Heart right ventricle (tissue), 16 donors: ENCODE data around the gene ZNF317. TPM values are rescaled to one million over a fixed set of nuclear protein-coding genes. Genes with fewer than 3 reads are reported as not detected.

Experiments
- ATAC-seq, 8 donors: fragments of 200-7000 bp; cut with Tn5 transposase; one replicate each; pipeline ENCODE4 v1.9.1; 2020; ENCODE audit warnings: mild to moderate bottlenecking in 8 of 8, moderate library complexity in 8 of 8, moderate number of reproducible peaks in 1 of 8
- DNase-seq, 2 donors: peaks; one replicate each; pipeline ENCODE4 v3.0.0-alpha.2; 2020
- H3K27ac ChIP-seq, 10 donors: fragments of 200-600 bp; sonication (generic) in 2 of 10; one replicate each; pipeline versions ENCODE4 v1.5.0 to v1.8.0; 2020 to 2022; ENCODE audit warnings: mild to moderate bottlenecking in 3 of 10
- H3K27me3 ChIP-seq, 7 donors: fragments of 200-600 bp; one replicate each; pipeline ENCODE4 v1.8.0; 2021 to 2022; ENCODE audit warnings: mild to moderate bottlenecking in 2 of 7
- H3K36me3 ChIP-seq, 9 donors: fragments of 200-600 bp; sonication (generic) in 1 of 9; one replicate each; pipeline versions ENCODE4 v1.5.0 to v1.8.0; 2020 to 2022; ENCODE audit warnings: mild to moderate bottlenecking in 2 of 9
- H3K4me1 ChIP-seq, 9 donors: fragments of 200-600 bp; sonication (generic) in 1 of 9; one replicate each; pipeline versions ENCODE4 v1.5.0 to v1.8.0; 2020 to 2022; ENCODE audit warnings: mild to moderate bottlenecking in 4 of 9
- H3K4me3 ChIP-seq, 10 donors: fragments of 200-600 bp; sonication (generic) in 2 of 10; one replicate each; pipeline versions ENCODE4 v1.5.0 to v1.8.0; 2020 to 2022; ENCODE audit warnings: mild to moderate bottlenecking in 7 of 10, moderate library complexity in 2 of 10
- H3K9me3 ChIP-seq, 11 donors: fragments of 200-600 bp in 10 of 11; sonication (generic) in 2 of 11; one replicate each; pipeline versions ENCODE4 v1.5.0 to v1.8.0; 2013 to 2022; ENCODE audit warnings: mild to moderate bottlenecking in 2 of 11, control low read depth in 1 of 11, moderate library complexity in 1 of 11
- WGBS, 2 donors: extraction: QIAGEN DNeasy Blood & Tissue Kit; methylation state at CpG; one replicate each; pipeline ENCODE4 v1.1.7; 2013; ENCODE audit warnings: inconsistent platforms in 1 of 2; 5-methylcytosine and 5-hydroxymethylcytosine counted together
- intact Hi-C, 10 donors: fragments of 100-400 bp; cut with DNase I; formaldehyde crosslinking; loops; one replicate each; pipeline versions ENCODE4 v1.11.1 to v1.14.2; 2022
- polyA plus RNA-seq, 2 donors: library from polyadenylated mRNA; stranded (reverse); fragments of 200-250 nt; gene quantifications; one replicate each; pipeline ENCODE4 v1.2.3, GENCODE V29; 2013
- total RNA-seq, 10 donors: library from RNA; stranded (reverse); fragmentation: NEBNext Ultra II Directional in 3 of 10; extraction: Animal tissue kit (Norgen Biotek cat#: 25700) in 3 of 10; gene quantifications; one replicate each; pipeline versions ENCODE4 v1.2.1 to v1.2.4, GENCODE V29; 2021 to 2023
- TF ChIP-seq, protein P1 (sequence below), 9 donors: fragments of 200-600 bp; sonication (generic) in 2 of 9; IDR thresholded peaks; one replicate each; pipeline versions ENCODE4 v1.5.0 to v1.8.0; 2021 to 2022; ENCODE audit warnings: antibody characterized with exemption in 9 of 9, mild to moderate bottlenecking in 5 of 9, moderate library complexity in 1 of 9
- donor health status: Arrhythmogenic right ventricular cardiomyopathy.
- donor health status: ischemic (EF 13 %, LVEDD 7.1; RV severe dilation, severe dysfunction).
- donor health status: healthy with polysubstance abuse.
- donor health status: DM: no; HTN: yes; CAD: no.
- donor health status: DM: no; HTN: no; CAD: no.
- donor health status: ischemic (EF 25% LVEDD 6.9; RV normal size, moderate dysfunction).
- donor health status: ischemic (EF 25% LVEDD 5.7; RV mildly dilated, moderate dysfunction).
- donor health status: healthy.
- donor health status: DM: yes; HTN: yes; CAD: no.
- donor health status: Ischemic cardiomyopathy.
- donor health status: ischemic (EF 35%, LVEDD 5.7; RV mildly dilated, moderate dysfunction).
- donor health status: nonischemic (EF 11% LVEDD 7.7; RV severe dilation, severe dysfunction).
- donor health status: DM: yes; HTN: yes; CAD: no.
- donor health status: PGD.
- donor health status: ischemic (EF 29% LVEDD 5.4; RV normal size, mild dysfunction).
- donor health status: nonischemic (EF 23%, LVEDD 6.1; RV moderate dilation, normal function).

The ZNF317 gene
- total and polyA plus RNA-seq, 12 donors: 10.5 to 28.7 (median 15.7) TPM

DNA sequence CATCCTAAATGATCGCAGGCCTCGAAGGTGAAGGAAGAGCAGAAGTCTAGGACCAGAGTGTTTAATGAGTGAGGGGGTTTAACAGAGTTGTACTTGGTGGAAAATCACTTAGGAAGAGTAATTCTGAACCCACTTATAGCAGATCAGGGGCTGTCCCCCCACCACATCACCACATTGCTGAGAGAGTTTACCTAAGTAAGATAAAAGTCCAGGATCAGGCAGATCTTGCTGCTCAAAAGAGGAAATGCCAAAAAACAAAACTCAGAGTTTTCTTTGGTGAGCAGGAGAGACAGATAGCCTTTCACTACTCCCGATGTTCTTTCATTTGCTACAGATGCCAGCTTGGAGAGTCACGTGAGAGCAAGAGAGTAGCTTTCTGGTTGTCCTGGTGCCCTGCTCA is 15.4 kb downstream of the ZNF317 start:
- TF ChIP-seq, protein P1, sequence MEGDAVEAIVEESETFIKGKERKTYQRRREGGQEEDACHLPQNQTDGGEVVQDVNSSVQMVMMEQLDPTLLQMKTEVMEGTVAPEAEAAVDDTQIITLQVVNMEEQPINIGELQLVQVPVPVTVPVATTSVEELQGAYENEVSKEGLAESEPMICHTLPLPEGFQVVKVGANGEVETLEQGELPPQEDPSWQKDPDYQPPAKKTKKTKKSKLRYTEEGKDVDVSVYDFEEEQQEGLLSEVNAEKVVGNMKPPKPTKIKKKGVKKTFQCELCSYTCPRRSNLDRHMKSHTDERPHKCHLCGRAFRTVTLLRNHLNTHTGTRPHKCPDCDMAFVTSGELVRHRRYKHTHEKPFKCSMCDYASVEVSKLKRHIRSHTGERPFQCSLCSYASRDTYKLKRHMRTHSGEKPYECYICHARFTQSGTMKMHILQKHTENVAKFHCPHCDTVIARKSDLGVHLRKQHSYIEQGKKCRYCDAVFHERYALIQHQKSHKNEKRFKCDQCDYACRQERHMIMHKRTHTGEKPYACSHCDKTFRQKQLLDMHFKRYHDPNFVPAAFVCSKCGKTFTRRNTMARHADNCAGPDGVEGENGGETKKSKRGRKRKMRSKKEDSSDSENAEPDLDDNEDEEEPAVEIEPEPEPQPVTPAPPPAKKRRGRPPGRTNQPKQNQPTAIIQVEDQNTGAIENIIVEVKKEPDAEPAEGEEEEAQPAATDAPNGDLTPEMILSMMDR (IDR thresholded peaks at IDR 0.05): no peak
- Histone ChIP-seq H3K4me3 (no peak overlapping the region), H3K36me3 (peaks cover 0 to 80% (median 55%) of the 10 kb centered on the region in 9 donors), H3K9me3 (peaks cover 0 to 52% (median 13%) of the 10 kb centered on the region in 11 donors), H3K27ac (no peak overlapping the region), H3K27me3 (no peaks in the 10 kb centered on the region), H3K4me1 (no peaks in the 10 kb centered on the region)
- 97 to 98% methylated on average over 4 of the region's 4 CpGs for WGBS, 2 donors
- no peak for DNase-seq
- intact Hi-C loops: no loop called here
- no peak for ATAC-seq

DNA sequence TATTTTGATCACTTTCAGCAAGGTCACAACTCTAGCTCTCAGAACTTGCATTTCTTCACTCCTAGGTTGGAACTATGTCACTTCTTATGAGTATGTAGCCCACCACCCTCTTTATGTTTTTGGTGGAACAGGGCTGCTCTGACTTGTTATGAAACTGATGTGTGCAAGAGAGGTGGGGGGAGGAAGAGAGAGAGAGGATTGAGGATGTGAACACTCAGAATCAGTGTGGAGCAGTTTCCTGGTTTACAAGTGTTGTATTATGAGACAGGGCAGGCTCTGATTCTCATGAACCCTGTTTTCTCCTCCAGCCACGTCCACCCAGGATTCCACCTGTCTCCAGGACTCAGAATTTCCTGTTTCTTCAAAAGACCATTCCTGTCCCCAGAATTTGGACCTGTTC is 16.1 kb downstream of the ZNF317 start:
- Histone ChIP-seq H3K27me3 (no peaks in the 10 kb centered on the region), H3K27ac (no peak overlapping the region), H3K4me3 (no peak overlapping the region), H3K4me1 (no peaks in the 10 kb centered on the region), H3K9me3 (peaks cover 0 to 59% (median 13%) of the 10 kb centered on the region in 11 donors), H3K36me3 (peaks cover 3 to 87% (median 63%) of the 10 kb centered on the region in 9 donors)
- intact Hi-C loops: no loop called here
- DNase-seq: no peak
- TF ChIP-seq, protein P1 (IDR thresholded peaks at IDR 0.05): no peak
- 87 to 89% methylated on average over 1 of the region's 1 CpG for whole genome bisulfite sequencing, 2 donors
- no peak for ATAC-seq

DNA sequence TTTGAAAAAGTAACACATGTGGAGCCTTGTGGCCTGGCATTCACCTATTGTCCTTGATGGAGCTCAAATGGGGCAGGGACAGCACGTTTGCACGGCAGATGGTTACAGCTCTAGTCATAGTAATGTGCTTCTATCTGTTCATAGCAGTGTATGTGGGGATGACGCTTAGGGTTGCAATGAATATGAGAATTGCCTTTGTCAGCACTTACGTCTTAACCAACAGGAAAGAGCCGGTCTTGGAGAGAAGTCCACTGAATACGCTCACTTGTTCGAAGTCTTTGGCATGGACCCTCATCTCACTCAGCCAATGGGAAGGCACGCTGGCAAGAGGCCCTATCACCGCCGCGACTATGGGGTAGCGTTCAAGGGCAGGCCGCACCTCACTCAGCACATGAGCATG is 19.7 kb downstream of the ZNF317 start:
- Histone ChIP-seq H3K27me3 (no peaks in the 10 kb centered on the region), H3K4me3 (no peak overlapping the region), H3K27ac (no peak overlapping the region), H3K9me3 (peaks cover 0 to 39% (median 8%) of the 10 kb centered on the region in 11 donors), H3K4me1 (no peaks in the 10 kb centered on the region), H3K36me3 (peaks cover 6 to 99% (median 80%) of the 10 kb centered on the region in 9 donors)
- 97 to 98% methylated on average over 13 of the region's 13 CpGs for WGBS, 2 donors
- DNase-seq (no peak), ATAC-seq (no peak)
- intact Hi-C loops: no loop called here
- TF ChIP-seq, protein P1 (IDR thresholded peaks at IDR 0.05): no peak

DNA sequence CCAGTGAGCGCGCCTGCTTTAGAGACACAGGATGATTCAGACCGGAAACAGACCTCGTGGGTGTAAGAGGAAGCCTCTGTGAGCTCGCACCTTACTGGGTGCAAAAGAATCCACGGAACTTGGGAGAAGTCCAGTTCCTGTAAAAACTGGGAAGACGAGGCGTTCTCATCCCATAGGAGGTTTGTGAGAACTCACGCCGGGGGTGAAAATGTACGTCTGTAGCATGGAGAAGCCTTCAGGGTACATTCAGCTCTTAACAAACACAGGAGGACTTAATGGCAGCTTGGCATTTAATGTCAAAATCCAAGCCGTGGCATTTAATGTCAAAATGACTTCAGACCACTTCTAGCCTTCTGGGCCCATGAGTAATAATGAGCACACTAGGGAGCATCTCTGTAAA is 21.2 kb downstream of the ZNF317 start:
- 97 to 98% methylated on average over 12 of the region's 12 CpGs for WGBS, 2 donors
- H3K4me3 ChIP-seq: no peak overlapping the region
- ATAC-seq (no peak), DNase-seq (no peak)
- H3K9me3 ChIP-seq: peaks cover 0 to 26% (median 0%) of the 10 kb centered on the region in 11 donors
- H3K4me1 ChIP-seq: no peaks in the 10 kb centered on the region
- no peak overlapping the region for H3K27ac ChIP-seq
- intact Hi-C loops: no loop called here
- H3K27me3 ChIP-seq: no peaks in the 10 kb centered on the region
- peaks cover 6 to 99% (median 74%) of the 10 kb centered on the region in 9 donors for H3K36me3 ChIP-seq
- TF ChIP-seq, protein P1 (IDR thresholded peaks at IDR 0.05): no peak
